GM18873 (cell line): ENCODE measurements around the gene PYGB.
"Not testable (repeated sequence)": the region's sequence is repeated elsewhere in the genome, so short reads cannot be mapped to it uniquely, and the experiment has no call there.

ENCODE experiments used
- ATAC-seq: cut with Tn5 transposase; IDR thresholded peaks from one replicate; pipeline ENCODE4 v1.9.1; 2021; ENCODE audit warnings: mild to moderate bottlenecking, moderate library complexity, moderate number of reproducible peaks; ENCODE audit not compliant: unreplicated experiment, low FRiP score

PYGB gene

GRCh38 chr20:25229486-25230165, 18.3 kb upstream of the PYGB start:
- ATAC-seq = no peak

DNA sequence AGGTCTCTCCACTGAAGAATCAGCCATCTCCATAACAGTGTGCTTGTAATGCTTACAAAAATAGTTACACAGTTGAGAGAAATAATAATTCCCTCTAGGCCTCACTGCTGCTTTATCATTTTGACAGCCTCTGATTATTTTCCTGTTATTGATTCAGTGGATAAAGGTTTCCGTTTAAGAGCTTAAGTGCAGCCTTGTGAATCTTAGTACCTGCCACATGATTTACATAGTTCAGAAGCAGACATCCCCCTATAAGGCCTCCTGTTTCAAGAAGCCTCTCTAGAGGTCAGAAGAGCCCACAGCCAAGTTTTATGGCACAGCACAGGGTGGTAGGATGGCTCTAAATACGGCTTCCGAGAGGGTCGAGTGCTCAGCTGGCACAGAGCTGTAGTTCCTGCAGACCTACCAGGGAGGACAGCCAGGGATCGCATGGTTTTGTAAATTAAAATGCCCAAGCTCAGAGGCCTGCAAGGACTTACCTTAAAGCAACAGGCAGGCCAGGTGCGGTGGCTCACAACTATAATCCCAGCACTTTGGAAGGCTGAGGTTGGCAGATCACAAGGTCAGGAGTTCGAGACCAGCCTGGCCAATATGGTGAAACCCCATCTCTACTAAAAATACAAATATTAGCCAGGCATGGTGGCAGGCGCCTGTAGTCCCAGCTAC, 17.6 kb upstream of the PYGB start:
- peak; percentile 90 for ATAC-seq

- ATAC-seq = no peak
Observed at GRCh38 chr20:25233016-25233772, 14.7 kb upstream of the PYGB start.

GRCh38 chr20:25234009-25234849, 13.7 kb upstream of the PYGB start:
- ATAC-seq = not testable (repeated sequence)

- no peak for ATAC-seq
Observed at GRCh38 chr20:25236450-25237304, 11.2 kb upstream of the PYGB start.

DNA sequence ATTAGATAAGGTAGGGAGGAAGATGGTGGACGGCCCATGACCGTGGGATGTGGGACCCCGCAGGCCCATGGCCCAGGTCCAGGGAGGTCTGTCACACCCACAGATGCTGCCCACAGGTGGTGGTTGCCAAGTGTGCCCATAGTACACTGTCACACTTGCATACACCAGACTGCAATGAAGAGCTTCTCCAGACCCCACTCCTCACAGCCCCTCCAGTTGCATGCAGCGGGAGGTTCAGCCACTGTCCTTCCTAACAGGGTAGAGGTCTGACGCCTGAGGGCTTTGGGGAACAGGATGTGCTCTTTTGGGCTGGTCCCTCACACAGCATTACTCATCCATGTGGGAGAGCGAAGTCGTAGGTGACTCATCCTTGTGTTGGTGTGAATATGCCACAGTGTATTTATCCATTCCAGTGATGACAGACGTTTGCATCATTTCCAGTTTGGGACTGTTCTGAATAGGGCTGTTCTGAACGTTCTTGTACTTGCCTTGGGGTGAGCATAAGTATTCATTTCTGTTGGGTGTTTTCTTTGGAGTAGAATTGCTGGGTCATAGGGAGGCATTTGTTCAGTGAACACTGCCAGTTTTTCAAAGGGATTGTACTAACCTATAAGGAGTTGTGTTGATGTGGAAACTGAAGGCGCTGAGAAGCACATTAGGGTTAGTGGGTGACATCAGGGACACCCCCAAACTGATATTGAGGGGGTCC, 10.1 kb upstream of the PYGB start:
- no peak for ATAC-seq

GRCh38 chr20:25238319-25239037, 9.4 kb upstream of the PYGB start:
- ATAC-seq = no peak

- no peak for ATAC-seq
Observed at GRCh38 chr20:25239387-25240370, 8.2 kb upstream of the PYGB start.

DNA sequence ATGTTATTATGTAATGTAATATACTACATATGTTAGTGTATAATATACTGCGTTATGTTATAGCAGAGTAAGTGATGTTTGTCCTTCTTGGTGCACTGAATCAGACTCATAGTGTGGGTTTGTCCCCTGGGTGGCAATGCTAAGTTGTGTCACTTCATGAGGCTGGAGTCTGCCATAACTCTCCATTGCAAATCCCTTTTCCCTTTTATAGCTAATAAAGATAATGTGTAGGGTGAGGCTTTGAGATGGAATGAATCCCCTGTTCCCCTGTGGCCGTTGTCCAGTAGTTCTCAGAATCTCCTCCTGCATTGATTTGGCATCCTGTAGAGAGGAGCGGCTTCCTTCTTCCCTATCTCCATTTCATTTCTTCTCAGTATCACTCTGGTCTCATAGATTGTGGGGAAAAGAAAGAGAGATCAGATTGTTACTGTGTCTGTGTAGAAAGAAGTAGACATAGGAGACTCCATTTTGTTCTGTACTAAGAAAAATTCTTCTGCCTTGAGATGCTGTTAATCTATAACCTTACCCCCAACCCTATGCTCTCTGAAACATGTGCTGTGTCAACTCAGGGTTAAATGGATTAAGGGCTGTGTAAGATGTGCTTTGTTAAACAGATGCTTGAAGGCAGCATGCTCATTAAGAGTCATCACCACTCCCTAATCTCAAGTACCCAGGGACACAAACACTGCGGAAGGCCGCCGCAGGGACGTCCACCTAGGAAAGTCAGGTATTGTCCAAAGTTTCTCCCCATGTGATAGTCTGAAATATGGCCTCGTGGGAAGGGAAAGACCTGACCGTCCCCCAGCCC, 6.8 kb upstream of the PYGB start:
- not testable (repeated sequence) for ATAC-seq

- not testable (repeated sequence) for ATAC-seq
Observed at GRCh38 chr20:25241659-25241955, 6.3 kb upstream of the PYGB start.

- no peak for ATAC-seq
Observed at GRCh38 chr20:25242231-25242630, 5.7 kb upstream of the PYGB start.

DNA sequence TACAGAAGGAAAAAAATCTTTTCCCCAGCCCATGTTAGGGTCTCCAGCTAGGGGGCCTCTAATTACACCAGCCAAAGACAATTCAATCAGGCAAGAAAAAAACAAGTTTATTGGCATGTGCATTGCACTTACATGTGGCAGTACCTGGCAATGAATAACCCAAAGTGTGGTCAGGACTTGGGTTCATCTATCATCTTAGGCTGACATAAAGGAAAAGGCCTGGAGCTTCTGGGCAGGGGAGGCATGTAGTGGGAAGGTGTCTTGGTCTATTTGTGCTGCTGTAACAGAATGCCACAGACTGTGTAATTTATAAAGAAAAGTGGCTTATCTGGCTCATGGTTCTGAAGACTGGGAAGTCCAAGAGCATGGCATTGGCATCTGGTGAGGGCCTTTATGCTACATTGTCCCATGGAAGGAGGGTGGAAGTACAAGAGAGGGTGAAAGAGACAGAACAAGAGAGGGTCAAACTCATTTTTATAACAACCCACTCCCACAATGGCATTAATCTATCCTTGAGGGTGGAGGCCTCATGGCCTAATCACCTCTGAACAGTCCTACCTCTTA, 4.4 kb upstream of the PYGB start:
- no peak for ATAC-seq

- ATAC-seq = no peak
Observed at GRCh38 chr20:25244976-25245375, 2.9 kb upstream of the PYGB start.

- ATAC-seq = no peak
Observed at GRCh38 chr20:25245461-25245860, 2.4 kb upstream of the PYGB start.

- peak; percentile 30 for ATAC-seq
Observed at GRCh38 chr20:25246182-25246999, 1.5 kb upstream of the PYGB start.
